GM18505 (cell line): ENCODE data around the gene PXMP2.
"Not testable (repeated sequence)": the region's sequence is repeated elsewhere in the genome, so short reads cannot be mapped to it uniquely, and the experiment has no call there.

ENCODE experiments used
- ATAC-seq: cut with Tn5 transposase; IDR thresholded peaks from one replicate; pipeline ENCODE4 v1.9.1; 2021; ENCODE audit not compliant: unreplicated experiment
- POLR2A ChIP-seq: IDR thresholded peaks from 4 replicates; pipeline ENCODE4 v1.6.1; 2011; ENCODE audit warnings: borderline replicate concordance; ENCODE audit not compliant: insufficient read depth, insufficient read length; ENCODE audit errors: extremely low read depth

PXMP2 gene

DNA sequence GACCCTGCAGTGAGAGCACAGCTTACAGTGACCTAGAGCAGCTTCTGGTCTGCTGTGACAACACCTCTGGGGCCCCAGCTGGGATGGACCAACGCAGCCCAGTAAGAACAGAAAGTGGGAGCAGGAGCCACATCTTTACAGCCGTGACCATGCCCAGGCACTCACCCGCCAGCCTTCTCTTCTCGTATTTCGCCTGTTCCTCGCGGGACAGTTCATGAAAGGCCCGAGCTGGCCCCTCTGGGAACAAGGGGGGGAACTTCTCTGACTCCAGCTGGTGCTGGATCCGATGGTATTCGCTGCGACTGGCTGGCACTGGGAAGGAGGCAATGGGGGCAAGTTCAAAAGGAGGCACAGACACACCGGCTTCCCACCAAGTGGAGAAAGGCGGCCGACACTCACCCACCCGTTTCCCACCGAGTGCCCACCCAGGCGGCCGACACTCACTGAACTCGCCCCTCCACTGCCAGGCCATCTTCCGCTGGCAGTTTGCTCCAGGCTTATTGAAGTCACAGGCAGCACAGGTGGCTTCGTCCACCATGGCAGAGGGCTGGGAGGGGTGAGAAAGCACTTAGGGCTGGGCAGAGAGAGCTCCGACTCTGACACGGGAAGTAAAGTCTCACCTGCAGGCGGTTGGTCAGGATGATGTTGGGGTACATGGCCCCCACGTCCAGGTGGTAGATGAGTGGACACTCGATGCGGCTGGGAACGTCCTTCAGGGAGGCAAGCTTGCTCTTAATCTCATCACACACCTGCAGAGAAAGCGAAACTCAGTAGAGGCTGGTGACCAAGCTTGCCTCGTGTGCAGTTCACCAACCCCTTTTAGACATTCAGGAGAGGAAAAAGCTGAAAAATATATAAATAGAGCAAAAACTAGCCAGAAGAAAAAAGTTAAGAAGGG is 18.9 kb upstream of the PXMP2 start:
- no peak for ATAC-seq
- no peak for TF ChIP-seq POLR2A

DNA sequence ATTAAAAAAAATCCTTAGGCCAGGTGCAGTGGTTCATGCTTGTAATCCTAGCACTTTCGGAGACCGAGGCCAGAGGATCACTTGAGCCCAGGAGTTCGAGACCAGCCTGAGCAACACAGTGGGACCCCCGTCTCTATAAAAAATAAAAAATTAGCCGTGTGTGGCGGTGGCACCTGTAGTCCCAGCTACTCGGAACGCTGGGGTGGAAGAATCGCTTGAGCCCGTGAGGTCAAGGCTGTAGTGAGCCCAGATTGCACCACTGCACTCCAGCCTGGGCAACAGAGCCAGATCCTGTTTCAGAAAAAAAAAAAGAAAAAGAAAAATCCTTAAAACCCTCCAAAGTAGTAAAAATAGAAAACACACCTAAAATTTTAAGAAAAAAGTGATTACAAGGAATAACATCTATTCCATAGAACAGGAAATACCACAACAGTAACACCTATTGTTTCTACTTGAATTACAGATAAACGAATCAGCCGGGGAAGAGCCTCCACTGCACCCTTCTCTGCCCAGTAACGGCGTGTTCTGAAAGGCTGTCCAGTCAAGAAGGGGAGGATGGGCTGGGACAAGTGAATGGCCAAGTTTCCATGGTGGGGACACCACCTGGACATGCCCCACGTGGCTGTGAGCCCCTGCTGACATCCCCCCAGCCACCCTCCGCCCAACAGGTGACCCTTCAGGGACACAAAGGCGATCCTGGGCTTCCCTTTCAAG is 18.1 kb upstream of the PXMP2 start:
- TF ChIP-seq POLR2A = no peak
- no peak for ATAC-seq

DNA sequence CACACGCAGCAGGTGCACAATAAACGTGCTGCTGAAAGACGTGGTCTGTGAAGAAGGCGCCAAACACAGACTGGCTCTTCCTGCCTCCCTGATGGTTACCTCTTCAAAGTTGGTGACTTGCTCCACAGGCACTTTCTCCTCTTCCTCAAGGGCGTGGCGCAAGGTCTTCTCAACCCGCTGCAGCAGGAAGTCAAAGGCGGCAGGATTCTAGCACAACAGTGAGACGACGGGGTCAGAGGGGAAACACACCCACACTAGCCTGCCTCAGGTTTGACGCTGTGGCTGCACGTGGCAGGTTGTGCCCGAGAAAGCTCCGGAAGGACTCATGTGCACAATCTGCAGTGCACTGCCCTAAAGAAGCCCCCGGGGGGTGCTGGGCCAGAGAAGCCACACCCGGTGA is 15.3 kb upstream of the PXMP2 start:
- ATAC-seq = no peak
- TF ChIP-seq POLR2A = no peak

DNA sequence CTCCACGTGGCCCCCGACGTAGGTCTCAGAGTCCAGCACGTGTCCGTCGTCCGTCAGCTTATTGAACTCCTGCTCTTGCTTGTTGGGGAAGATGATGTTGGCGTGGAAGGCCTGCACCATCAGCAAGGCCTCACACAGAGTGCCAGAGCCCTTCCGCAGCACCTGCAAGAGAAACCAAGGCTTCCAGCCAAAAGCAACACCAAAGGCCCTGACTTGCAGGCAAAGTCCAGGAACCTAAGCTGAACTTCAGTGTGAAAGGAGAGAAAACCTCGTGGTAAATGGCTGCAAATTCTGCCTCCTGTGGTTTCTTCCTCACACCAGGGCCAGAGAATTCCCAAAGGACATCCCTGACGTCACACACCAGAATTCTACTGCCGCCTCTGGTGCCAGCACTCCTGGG is 14.7 kb upstream of the PXMP2 start:
- ATAC-seq = no peak
- no peak for TF ChIP-seq POLR2A

DNA sequence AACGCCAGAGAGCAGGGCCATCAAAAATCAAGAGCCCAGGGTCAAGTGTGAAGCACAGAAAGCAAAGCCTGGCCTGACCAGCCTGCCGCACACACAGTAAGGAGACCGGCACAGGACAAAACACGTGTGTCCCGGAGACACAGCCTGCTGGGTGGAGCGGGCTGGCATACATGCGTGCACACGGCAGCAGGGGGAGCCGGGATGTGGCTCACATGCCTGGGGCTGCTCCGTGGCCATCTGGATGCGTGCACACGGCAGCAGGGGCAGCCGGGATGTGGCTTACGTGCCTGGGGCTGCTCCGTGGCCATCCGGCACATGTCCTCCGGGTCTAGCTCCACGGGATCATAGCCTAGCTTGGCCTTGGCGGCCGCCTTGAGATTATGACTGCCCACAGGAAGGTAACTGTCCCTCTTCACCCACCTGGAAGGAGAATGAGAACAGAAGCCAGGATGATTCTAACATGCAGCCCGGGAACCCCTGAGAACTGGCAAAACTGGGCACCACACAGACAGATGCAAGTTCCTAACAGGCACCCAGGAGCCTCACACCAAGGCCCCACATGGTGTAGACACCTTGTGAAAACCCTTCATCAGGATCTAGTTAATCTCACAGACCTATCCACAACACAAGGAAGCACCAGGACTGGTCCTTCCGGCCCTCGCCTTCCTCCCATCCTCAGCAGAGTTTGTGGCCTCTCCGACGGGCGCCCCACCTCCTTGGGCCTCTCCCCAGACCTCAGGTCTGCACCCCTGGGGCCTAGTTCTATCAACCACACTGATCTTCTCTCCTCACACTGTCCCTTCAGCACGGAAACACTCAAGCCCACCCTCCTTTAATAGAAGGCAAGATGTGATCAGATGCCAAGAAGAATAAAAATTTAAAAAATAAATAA is 13.9 kb upstream of the PXMP2 start:
- TF ChIP-seq POLR2A = no peak
- ATAC-seq = no peak

DNA sequence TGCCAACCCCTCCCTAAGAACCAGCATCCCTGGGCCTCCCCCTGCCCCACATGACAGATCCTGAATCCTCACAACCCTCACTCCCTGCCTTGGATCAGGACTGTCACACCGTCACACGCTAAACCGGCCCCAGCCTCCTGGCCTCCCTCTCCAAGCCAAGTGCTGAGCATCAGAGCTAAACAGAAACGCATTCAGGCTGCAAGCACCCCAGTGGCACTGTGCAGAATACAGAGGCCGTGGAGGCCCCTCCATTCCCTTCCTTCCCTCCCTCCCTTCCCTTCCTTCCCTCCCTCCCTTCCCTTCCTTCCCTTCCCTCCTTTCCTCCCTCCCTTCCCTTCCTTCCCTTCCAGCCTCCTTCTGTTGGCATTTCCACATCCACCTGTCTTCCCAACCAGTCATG is 12.8 kb upstream of the PXMP2 start:
- no peak for TF ChIP-seq POLR2A
- no peak for ATAC-seq

DNA sequence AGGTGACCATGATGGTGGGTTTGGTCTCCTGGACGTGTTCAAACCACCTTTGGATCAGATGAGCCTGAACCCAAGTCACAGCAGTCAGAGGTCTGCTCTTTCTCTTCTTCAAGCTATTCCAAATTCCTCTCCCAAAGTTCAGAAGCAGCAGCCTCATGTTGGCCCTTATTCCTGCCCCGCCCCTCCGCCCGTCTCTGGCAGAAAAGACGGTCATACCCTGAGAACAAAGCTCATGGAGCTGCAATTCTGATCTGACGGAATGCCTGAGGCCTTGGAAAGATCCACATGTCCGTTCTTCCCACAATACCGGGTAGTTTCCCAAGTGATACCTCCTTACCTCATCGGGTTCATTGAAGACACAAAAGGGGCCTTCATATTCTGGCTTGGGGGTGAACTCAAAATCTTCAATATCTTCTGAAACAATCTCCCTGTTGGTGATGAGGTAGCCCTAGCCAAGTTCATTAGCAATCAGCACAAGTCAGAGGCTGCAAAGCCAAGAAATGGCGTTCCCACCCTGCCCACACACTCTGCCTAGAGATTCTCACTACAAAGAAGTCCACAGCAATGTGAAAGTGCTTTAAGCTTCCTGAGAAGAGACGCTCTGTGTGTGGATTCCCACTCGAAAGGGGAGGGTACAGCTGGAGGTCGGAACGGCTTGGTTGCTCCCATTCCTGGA is 11.5 kb upstream of the PXMP2 start:
- no peak for TF ChIP-seq POLR2A
- ATAC-seq = no peak

DNA sequence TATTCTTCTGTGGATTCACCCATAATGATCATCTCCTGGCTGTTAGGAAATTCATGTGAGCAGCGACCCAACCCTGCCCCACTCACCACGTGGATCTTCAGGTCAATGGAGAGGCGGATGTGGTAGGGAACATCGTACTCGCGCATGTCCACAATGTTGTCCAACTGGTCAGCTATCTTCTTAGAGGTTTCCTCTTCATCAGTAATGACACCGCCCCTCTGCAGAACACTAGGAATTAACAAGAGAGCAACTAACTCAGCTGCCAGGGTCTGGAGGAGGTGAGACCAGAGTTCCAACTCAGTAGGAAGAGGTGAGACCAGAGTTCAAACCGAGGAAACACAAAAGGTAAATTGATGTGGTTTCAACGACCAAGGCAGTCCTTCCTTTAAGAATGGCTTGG is 9.9 kb upstream of the PXMP2 start:
- no peak for ATAC-seq
- no peak for TF ChIP-seq POLR2A

DNA sequence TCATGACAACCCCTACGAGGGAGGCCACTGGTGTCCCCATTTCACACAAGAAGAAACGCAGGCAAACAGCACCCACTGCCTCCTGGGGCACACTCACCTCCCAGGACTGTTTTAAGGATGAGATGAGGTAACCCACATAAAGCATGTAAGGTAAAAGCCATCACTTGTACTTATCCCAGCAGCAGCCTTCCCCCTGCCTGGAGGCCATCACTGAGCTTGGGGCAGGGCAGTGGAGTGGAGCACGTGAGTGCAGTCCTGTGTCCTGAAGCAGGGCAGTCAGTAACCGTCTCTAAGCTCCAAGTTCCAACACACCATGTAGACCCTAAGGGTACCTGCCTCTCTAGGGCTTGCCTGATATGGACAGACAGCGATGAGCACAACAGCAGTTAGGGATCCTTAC is 2.0 kb upstream of the PXMP2 start:
- ATAC-seq = no peak
- no peak for TF ChIP-seq POLR2A

DNA sequence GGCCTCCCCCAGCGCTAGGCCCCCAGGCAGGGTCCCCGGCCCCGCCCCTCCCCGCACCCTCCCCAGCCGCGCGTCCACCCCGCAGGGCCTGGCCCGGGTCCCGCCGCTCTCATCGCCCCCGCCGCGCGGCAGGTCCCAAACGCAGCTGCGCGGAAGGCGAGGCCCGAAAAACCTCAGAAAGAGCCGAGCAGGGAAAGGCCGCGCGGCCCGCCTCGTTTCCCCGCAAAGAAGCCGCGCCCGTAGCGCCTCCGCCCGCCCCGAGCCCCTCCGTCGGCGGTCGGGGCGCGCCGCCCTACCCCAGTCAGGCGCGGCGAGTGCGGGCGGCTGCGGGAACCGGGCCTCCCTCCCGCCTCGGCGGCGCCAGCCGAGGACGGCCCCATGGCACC is 569 bp upstream of the PXMP2 start:
- TF ChIP-seq POLR2A = no peak
- peak; percentile 48 for ATAC-seq

DNA sequence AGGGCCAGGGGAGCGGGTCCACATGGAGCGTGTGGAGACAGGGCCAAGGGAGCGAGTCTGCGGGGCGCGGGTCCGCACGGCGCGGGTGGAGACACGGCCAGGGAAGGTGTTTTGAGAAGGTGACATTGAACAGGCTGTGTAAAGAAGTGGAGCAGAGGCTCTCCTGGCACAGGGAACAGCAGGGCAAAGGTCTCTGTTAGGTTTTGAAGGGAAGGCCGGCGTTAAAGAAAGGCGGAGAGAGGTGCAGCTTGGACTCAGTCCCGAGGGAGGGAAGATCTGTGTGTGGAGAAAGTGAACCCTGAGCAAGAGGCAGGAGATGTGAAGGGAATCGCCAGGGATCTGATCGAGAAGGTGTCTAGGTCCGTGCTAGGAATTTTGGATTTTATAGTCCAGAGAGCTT is 1.8 kb downstream of the PXMP2 start:
- ATAC-seq = no peak
- no peak for TF ChIP-seq POLR2A

DNA sequence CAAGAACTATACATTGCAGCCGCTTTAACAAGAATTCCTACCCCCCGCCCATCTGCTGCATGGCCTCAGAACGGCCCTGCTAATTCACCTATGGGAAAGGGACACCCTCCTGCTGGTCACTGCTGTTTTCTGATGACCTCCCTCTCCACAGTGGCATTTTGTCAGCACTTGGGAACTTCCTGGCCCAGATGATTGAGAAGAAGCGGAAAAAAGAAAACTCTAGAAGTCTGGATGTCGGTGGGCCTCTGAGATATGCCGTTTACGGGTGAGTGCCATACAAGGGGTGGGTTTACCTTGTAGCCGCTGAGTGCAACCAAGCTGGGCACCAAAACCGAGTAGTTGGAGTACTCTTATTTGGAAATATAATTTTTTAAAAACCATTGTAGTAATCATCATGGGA is 2.7 kb downstream of the PXMP2 start:
- TF ChIP-seq POLR2A = no peak

DNA sequence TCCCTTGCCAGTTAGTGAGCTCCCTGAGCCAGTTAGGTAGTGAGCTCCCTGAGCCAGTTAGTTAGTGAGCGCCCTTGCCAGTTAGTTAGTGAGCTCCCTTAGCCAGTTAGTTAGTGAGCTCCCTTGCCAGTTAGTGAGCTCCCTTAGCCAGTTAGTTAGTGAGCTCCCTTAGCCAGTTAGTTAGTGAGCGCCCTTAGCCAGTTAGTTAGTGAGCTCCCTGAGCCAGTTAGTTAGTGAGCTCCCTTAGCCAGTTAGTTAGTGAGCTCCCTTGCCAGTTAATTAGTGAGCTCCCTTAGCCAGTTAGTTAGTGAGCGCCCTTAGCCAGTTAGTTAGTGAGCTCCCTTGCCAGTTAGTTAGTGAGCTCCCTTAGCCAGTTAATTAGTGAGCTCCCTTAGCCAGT is 4.6 kb downstream of the PXMP2 start:
- ATAC-seq = not testable (repeated sequence)

More for the DNA sequence above, 2.7 kb downstream of the PXMP2 start:
- no peak for ATAC-seq

DNA sequence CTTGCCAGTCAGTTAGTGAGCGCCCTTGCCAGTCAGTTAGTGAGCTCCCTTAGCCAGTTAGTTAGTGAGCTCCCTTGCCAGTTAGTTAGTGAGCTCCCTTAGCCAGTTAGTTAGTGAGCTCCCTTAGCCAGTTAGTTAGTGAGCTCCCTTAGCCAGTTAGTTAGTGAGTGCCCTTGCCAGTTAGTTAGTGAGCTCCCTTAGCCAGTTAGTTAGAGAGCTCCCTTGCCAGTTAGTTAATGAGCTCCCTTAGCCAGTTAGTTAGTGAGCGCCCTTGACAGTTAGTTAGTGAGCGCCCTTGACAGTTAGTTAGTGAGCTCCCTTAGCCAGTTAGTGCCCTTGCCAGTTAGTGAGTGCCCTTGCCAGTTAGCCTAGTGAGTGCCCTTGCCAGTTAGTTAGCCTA is 7.5 kb downstream of the PXMP2 start:
- ATAC-seq = not testable (repeated sequence)

DNA sequence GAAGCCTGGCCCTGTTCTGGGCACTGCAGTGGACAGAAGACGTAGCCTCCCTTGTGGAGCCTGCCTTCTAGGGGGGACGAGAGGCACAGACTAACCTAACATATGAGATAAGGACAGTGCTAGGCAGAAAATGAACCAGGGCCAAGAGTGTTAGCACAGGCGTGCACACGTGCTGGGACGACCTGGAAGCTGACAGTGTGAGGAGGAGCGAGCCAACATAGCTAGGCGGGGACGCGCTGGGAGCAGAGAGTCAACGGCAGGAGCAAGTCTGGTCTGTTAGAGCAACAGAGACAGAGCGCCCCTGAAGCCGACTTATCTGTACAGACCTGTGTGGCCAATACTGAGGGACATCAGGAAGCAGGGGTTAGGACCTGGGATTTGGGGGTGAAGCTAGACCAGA is 8.0 kb downstream of the PXMP2 start:
- ATAC-seq = no peak
- TF ChIP-seq POLR2A = no peak
